GM18870 (cell line): Measurements from ENCODE around the gene MMP27.
"Not testable (repeated sequence)": the region's sequence is repeated elsewhere in the genome, so short reads cannot be mapped to it uniquely, and the experiment has no call there.

Source experiments
- ATAC-seq: cut with Tn5 transposase; IDR thresholded peaks from one replicate; pipeline ENCODE4 v1.9.1; 2021; ENCODE audit warnings: moderate library complexity; ENCODE audit not compliant: unreplicated experiment

The MMP27 gene, protein sequence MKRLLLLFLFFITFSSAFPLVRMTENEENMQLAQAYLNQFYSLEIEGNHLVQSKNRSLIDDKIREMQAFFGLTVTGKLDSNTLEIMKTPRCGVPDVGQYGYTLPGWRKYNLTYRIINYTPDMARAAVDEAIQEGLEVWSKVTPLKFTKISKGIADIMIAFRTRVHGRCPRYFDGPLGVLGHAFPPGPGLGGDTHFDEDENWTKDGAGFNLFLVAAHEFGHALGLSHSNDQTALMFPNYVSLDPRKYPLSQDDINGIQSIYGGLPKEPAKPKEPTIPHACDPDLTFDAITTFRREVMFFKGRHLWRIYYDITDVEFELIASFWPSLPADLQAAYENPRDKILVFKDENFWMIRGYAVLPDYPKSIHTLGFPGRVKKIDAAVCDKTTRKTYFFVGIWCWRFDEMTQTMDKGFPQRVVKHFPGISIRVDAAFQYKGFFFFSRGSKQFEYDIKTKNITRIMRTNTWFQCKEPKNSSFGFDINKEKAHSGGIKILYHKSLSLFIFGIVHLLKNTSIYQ

DNA sequence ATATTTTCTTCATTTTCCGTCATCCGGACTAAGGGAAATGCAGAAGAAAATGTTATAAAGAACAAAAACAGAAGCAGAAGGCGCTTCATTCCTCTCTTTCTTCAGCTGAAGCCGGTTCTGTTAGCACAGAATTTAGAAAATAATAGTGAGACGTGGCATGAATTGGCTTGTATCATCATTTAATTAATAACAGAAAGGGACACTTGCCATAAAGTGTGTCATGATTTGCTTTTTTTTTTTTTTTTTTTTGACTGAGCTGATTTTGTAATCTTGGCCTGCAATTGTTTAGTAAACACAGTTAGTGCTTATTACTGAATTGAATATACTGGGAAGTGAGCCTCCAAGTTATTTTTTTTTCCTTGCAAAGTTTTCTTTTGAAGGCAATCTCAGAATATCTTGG lies at the start of gene MMP27:
Gene MMP27, minus strand, starts transcription at position 144 of the 400 bp plus-strand sequence. Its CDS starts 55 bp downstream, at position 89.
- no peak for ATAC-seq

DNA sequence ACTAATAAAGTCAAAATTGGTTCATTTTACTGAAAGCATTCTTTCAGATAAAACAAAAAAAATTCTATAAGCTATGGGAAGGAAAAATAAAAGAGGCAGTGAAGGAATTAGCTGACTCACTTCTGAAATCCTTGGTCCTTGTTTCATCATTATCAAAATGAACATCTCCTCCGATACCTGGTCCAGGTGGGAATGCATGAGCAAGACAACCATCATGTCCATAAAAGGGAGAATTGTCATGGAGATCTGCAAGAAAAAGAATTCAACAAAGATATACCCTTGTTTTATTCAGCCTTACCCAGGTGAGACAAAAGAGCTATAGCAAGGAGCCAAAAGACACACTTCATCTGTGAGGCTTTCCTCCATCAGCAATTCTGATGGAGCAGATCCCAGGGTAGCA lies 47.7 kb upstream of the MMP27 start:
- no peak for ATAC-seq

DNA sequence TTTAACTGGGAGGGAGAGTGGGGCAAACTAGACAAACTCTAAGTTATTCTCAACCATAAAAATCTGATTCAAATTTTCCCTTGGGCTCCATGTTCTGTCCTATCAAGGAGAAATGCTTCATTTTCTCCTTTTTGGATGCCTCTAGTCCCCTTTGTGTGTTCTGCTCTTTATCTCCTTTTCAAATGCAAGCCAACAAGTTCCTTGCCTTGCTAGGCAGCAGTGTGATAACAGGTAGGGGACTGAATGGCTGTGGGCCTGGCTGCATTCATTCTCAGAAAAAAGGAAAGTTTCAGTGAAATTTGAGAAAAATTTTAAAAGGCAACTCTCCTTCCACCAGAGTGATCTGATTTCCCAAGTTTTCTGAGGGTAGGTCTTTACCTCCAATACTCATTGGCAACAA lies 46.1 kb upstream of the MMP27 start:
- ATAC-seq, result no peak

DNA sequence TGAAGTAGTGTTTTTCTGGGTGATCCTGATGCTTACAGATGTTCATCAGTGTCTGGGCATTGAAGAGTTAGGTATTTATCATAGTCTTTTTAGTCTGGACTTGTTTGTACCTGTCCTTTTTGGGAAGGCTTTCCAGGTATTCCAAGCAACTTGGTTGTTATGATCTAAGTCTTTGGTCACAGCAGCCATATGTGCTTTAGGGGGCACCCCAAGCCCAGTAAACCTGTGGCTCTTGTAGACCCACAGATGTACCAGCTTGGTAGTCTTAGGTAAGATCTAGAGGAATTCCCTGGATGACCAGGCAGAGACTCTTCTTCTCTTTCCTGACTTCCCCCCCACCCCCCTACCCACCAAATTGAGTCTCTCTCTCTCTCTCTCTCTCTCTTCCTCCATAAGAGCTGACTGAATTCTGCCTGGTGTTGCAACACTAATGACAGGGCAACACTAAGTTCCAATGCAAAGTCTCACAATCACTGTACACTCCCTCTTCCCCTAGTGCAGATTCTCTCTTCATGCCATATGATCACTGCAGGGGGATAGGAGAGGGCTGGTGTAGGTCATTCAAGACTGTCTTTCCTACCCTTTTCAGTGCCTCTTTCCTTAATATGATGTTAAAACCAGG lies 43.6 kb upstream of the MMP27 start:
- no peak for ATAC-seq

DNA sequence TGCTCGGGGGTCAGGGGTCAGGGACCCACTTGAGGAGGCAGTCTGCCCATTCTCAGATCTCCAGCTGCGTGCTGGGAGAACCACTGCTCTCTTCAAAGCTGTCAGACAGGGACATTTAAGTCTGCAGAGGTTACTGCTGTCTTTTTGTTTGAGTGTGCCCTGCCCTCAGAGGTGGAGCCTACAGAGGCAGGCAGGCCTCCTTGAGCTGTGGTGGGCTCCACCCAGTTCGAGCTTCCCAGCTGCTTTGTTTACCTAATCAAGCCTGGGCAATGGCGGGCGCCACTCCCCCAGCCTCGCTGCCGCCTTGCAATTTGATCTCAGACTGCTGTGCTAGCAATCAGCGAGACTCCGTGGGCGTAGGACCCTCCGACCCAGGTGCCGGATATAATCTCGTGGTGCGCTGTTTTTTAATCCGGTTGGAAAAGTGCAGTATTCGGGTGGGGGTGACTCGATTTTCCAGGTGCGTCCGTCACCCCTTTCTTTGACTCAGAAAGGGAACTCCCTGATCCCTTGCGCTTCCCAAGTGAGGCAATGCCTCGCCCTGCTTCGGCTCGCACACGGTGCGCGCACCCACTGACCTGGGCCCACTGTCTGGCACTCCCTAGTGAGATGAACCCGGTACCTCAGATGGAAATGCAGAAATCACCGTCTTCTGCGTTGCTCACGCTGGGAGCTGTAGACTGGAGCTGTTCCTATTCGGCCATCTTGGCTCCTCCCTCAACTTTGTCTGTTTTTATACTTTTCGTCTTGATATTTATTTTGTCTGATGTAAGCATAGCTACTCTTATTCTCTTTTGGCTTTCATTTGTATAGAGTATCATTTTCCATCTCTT lies 41.4 kb upstream of the MMP27 start:
- not testable (repeated sequence) for ATAC-seq

DNA sequence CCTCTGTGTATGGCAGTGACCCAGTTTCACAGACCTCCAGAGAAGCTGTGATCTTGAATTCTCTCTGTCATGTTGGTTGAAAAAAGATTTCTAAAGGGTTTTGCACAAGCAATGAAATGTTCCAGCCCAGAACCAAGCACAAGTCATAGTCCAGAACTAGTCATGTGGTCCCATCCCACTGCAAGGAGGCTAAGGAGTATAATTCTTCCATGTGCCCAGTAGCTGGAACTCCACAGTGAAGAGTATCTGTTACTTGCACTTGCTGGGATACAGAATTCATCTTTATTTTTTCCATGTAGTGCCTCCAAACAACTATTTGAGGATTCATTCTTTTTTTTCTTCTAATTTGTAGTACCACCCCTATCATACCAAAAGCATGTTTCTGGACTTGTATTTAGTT lies 29.1 kb upstream of the MMP27 start:
- no peak for ATAC-seq

DNA sequence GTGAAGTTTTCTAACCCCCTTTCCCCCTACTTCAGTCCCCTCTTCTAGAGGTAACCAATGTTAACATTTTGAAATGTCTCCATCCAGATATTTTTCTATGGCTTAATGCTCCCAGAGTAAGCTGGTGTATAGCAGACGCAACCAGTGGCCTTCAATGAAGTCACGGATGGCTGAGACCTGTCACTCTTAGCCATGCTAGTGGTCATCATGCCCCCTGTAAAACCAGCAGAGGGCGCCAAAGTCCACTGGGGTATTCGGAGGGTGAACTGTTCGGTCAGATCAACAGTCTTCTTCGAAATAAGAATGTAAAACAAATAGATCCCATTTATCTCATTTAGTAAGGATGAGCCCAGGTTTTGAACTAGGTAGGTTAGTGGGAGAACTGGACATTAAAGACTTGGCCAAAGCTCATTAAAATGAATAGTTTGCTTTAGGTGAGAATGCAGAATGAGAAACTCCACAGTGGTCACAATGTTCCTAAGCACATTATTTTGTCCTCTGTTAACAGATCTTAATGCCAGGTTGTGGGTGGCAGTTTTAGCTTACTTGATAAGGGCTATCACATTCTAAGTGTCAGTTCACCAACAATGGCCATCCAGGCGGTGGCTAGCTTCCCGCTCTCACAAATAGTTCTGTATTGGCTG lies 27.8 kb upstream of the MMP27 start:
- peak; percentile 66 for ATAC-seq

DNA sequence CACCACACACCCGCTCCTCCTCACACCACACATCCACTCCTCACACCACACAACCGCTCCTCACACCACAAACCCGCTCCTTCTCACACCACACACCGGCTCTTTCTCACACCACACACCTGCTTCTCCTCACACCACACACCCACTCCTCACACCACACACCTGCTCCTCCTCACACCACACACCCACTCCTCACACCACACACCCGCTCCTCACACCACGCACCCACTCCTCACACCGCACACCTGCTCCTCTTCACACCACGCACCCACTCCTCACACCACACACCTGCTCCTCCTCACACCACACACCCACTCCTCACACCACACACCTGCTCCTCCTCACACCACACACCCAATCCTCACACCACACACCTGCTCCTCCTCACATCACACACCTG lies 25.4 kb upstream of the MMP27 start:
- ATAC-seq, result not testable (repeated sequence)

DNA sequence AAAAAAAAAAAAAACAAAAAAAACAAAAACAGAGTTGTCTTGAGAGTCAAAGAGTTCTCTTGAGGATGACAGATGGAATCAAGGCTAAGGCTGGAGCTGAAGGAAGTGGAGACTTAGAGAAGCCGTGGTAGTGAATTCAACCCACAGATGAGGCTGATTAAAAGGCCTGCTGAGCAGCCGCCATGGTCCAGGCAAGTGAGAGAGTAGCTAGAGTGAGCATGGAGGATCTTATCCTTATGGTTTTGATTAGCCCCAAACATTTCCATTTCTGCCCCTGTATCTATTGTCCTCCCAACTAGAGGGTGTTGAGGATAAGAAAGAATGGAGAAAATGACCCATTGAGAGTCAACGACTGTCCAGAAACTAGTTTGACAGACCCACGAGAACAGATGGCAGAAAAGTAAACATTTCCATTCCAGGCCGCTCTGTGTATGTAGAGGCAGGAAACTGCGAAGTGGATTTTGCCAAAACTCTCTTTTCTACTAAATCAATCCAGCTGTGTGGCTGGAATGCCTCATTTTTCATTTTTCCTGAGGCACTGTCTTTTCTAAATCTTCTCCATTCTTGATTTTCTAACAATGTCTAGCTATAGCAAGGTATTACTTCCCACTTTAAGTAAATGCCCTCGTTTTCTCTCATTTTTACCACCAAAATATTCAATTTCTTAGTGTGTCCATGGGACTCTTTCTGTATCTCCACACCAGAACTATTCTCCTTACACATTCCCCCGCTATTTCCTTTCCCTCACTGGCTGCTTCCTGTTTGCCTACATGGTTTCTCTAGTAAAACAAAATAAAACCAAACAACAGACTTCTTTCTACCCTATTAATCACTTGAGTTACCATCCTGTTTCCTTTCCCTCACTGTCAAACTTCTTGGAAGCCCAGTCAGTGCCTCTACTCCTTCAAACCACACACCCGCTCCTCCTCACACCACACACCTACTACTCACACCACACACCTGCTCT lies 24.6 kb upstream of the MMP27 start:
- no peak for ATAC-seq

DNA sequence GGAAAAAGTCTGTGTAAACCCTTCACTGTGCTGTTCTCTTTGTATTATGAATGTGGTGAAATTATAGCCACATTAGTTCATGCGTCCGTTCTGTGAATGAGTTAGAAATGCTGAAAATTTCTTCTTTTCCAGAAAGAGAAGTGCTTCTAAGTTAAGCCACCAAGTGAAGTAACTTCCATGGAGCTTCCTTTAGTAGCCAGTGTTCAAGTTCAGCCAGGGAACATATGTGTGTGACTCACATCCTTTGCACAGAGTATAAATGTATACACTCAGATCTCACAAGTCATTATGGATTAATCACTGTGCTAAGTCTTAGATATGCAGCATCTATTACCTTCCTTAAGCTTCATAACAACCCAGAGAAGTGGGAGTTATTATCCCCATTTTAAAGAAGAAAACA lies 22.3 kb upstream of the MMP27 start:
- no peak for ATAC-seq

DNA sequence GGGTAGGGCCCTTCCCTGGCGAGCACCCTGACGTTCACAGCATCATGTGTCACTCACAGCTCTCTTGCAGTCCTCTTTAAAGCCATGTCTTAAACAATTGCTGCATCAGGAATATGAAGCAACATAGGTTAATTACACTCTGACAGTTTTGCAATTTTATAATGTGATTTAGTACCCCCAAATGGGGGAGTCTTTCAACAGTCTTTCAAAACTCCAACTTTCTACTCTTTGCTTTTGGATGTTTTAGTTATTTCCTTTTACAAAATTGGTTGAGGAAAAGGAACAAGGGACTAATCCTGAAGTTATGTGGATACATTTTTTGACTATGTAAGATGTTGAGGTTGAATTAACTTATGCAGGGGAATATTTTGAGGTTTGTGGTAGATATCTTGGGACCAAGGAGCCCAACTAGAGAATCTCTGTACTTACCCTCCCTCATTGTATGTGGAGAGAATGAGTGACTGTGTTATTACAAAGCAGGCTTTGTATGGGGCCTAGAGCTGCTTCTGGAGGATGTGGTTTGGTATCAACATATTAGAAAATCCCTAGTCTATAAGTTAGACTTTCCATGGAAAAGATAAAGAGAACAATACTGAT lies 19.4 kb upstream of the MMP27 start, which contains the start of gene MMP8:
Gene MMP8, minus strand, starts transcription at position 51 of the 597 bp plus-strand sequence. CDS start 99 bp downstream, outside the sequence.
- ATAC-seq, result no peak

DNA sequence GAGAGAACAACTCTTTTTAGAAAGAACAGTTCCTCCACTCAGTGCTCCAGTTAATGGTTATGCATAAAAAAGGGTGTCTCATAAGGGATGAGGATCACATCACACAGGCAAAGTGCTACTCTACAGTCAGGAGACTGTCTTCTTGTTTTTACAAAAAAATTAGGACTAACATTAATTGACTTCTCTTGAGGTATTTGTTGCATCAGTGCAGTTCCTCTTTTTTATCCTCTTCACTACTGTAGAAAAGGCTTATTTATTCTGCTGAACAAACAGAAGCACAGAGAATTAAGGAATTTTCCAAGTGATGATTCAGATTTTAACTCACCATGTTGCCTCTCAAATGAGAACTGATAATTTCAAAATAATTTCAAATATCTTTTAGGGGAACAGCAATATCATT lies 17.3 kb upstream of the MMP27 start:
- no peak for ATAC-seq

DNA sequence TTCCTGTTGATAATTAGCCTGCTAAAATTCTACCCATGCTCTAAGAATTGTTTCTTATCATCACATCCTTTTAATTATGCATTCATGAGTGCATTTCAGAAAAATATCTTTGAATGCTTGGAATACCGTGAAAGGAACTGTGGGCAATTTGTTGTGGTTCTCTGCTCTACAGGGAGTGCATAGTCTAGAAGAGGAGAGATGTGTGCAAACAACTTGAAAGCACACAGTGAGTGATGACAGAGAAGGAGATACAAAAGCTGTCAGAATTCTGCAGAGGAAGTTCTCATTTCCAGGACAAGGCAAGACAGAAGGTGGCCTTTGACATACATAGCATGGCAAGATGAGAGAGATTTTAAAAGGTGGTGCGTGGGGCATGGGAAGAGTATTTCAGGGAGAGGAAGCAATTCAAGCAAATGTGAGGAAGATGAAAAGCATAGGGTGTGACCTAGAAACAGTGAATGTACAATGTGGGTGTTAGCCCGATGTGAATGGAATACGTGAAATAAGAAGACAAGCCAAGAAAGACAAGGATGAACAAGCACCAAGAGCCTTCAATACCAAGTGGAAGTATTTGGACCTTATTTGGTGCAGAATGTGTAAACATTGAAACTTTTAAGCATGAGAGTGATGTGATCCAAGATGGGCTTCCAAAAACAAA lies 14.2 kb upstream of the MMP27 start:
- no peak for ATAC-seq

DNA sequence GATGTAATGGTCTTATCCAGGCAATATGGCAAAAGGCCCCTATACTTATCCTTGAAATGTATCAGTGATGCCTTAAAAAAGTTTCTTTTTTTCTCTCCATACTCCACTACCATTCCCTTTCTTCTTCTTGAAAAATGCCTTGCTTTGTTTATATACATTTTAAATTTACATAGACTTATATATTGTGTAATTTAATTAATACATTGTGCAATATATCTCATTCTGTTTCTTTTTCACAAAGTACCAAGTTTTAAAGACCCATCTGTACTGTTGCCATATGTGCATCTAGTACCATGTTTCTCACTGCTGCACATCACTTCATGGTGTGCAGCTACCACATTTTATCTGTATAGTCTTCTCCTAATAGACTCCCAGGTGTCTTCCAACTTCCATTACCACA lies 11.7 kb upstream of the MMP27 start:
- ATAC-seq, result no peak

DNA sequence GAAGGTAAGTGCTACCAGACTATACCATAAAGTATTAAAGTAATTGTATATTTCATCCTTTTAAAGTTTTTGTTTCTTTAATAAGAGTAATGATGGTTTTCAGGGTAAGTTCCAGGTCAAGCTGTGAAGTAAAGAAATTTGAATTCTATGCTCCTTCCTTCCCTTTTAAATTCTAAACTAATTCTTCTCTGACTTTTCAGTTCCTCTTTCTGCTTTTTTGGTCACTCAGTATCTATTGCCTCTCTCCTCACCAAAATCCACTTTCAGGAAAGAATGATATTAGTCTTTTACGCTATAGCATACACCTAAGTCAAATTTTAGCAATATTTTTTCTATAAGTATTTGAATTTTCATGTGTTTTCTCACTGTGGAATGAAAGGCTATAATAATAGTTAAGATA lies 11.0 kb upstream of the MMP27 start:
- peak; percentile 71 for ATAC-seq

DNA sequence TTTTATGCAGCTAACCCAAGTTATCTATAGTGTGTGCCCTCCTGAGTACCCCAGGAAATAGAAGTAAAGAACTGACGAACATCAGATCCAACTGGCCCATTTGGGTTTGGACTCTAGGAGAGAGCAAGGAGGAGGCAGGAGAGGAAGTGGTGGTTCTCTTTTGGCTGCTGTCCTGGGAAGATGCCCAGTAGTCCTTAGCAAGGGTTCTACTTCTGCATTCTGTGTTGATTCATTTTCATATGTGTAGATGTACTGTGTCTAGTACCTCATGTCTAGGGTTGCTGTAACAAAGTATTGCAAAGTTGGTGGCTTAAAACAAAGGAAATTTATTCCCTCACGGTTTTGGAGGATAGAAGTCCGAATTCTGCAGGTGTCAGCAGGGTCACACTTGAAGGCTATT lies 6.6 kb upstream of the MMP27 start:
- no peak for ATAC-seq

DNA sequence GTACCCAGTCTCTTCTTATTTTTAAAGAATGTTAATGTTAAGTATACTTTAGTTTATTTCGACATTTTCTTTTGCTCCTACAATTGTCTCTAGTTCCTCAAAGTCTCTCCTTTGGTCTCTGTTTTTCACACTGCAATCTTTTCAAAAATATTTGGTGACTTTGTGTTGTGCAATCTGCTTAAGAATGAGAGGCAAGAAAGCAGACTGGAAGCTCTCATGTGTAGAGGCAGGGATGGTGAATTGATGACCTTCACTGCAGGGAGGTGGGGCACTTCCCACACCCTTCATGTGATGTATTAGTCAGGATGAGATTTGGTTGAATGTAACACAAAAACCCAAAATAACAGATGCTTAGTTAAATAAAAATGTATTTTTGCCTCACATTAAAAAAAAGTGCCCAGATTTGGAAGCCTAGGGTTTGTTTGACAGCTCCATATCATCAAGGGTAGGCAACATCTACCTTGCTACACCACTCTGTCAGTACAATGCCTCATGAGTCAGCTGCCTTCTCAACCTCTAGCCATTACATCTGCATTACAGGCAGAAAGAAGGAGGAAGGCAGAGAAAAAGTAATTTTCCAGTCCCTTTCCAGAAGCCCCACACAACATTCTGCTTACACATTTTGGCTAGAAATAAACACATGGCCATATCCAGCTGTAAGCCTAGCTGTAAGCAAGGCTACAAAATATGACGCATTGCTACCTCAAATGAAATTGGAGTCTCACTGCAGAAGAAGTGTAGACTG lies 3.8 kb upstream of the MMP27 start:
- no peak for ATAC-seq

DNA sequence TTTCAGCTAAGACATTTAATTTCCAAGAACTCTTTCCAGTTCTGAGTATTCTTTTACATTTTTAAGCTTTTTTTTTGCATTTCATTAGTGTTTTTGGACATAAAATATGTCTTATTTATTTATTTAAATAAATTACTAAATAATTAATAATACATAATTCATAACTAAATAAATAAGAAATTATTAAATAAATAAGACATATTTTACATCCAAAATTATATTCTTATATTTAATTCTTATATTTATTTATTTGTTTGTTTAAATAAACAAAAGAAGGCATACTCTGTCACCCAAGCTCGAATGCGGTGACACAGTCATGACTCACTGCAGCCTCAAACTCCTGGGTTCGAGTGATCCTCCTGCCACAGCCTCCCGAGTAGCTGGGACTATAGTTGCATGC lies 3.1 kb upstream of the MMP27 start:
- no peak for ATAC-seq
